OCI-LY1 (cell line): Measurements from ENCODE around the gene FHIT.

Source experiments
- H2AFZ ChIP-seq: fragments of 200-600 bp; sonication (generic), shearing (Covaris generic); 2 replicates; pipeline ENCODE4 v1.6.0; 2014; ENCODE audit warnings: antibody characterized with exemption, mild to moderate bottlenecking, low read length
- H3F3A ChIP-seq: fragments of 200-600 bp; sonication (generic), shearing (Covaris generic); 2 replicates; pipeline ENCODE4 v1.6.0; 2014; ENCODE audit warnings: mild to moderate bottlenecking, antibody characterized with exemption, low read length, moderate library complexity; ENCODE audit not compliant: insufficient read depth
- H3K27ac ChIP-seq: fragments of 200-600 bp; sonication (generic); 2 replicates; pipeline ENCODE4 v1.5.1; 2014; ENCODE audit warnings: low read length, mixed run types, mild to moderate bottlenecking, low read depth; ENCODE audit not compliant: poor library complexity, severe bottlenecking
- H3K27me3 ChIP-seq: fragments of 200-600 bp; sonication (generic); 2 replicates; pipeline ENCODE4 v1.6.0; 2014; ENCODE audit warnings: antibody characterized with exemption, mild to moderate bottlenecking, low read length, moderate library complexity; ENCODE audit not compliant: insufficient read depth
- H3K36me3 ChIP-seq: fragments of 200-600 bp; sonication (generic); 2 replicates; pipeline ENCODE4 v1.6.1; 2014; ENCODE audit warnings: mild to moderate bottlenecking, antibody characterized with exemption, low read length, moderate library complexity, mixed read lengths; ENCODE audit not compliant: insufficient read depth
- H3K4me1 ChIP-seq: fragments of 200-600 bp; sonication (generic); 2 replicates; pipeline ENCODE4 v1.5.1; 2014; ENCODE audit warnings: mild to moderate bottlenecking, low read length, moderate library complexity; ENCODE audit not compliant: insufficient read depth, severe bottlenecking
- H3K4me2 ChIP-seq: fragments of 200-600 bp; sonication (generic), shearing (Covaris generic); 2 replicates; pipeline ENCODE4 v1.6.1; 2014; ENCODE audit warnings: low read length
- H3K4me3 ChIP-seq: fragments of 200-600 bp; sonication (generic); 2 replicates; pipeline ENCODE4 v1.5.1; 2014; ENCODE audit warnings: low read length, low read depth, mild to moderate bottlenecking, mixed read lengths; ENCODE audit not compliant: poor library complexity, severe bottlenecking
- H3K79me2 ChIP-seq: fragments of 200-600 bp; shearing (Covaris generic); 2 replicates; pipeline ENCODE4 v1.6.1; 2016; ENCODE audit warnings: mixed run types, low read length, mixed read lengths; ENCODE audit not compliant: insufficient read depth
- H3K9ac ChIP-seq: fragments of 200-600 bp; sonication (generic), shearing (Covaris generic); 2 replicates; pipeline ENCODE4 v1.6.1; 2014; ENCODE audit warnings: mild to moderate bottlenecking, low read length, mixed read lengths
- H3K9me2 ChIP-seq: fragments of 200-600 bp; sonication (generic), shearing (Covaris generic); 2 replicates; pipeline ENCODE4 v1.6.1; 2014; ENCODE audit warnings: low read depth, mild to moderate bottlenecking, low read length, mixed read lengths
- H3K9me3 ChIP-seq: fragments of 200-600 bp; shearing (Covaris generic); 2 replicates; pipeline ENCODE4 v1.6.1; 2014; ENCODE audit warnings: low read length, mixed read lengths
- H4K20me1 ChIP-seq: fragments of 200-600 bp; sonication (generic), shearing (Covaris generic); 2 replicates; pipeline ENCODE4 v1.6.0; 2016; ENCODE audit warnings: mild to moderate bottlenecking, low read length; ENCODE audit not compliant: insufficient read depth
- CTCF ChIP-seq: fragments of 200-600 bp; sonication (generic), shearing (Covaris generic); IDR thresholded peaks from 2 replicates; pipeline ENCODE4 v1.5.1; 2017; ENCODE audit warnings: mild to moderate bottlenecking, antibody characterized with exemption, low read length, moderate library complexity, mixed read lengths
- EZH2 ChIP-seq: fragments of 200-600 bp; sonication (generic), shearing (Covaris generic); IDR thresholded peaks from 2 replicates; pipeline ENCODE4 v1.8.0; 2017; ENCODE audit warnings: borderline replicate concordance, mixed run types, mild to moderate bottlenecking, antibody characterized with exemption, low read length, moderate library complexity, mixed read lengths

Gene FHIT

GRCh38 chr3:61182662-61183061, 68.6 kb downstream of the FHIT start:
- no peak overlapping the region for H3K4me2 ChIP-seq
- no peaks in the 10 kb centered on the region for H4K20me1 ChIP-seq
- H3K27ac ChIP-seq: no peak overlapping the region

GRCh38 chr3:61181874-61182273, 69.4 kb downstream of the FHIT start:
- no peak overlapping the region for H3K9ac ChIP-seq
- H4K20me1 ChIP-seq: no peaks in the 10 kb centered on the region
- no peak overlapping the region for H2AFZ ChIP-seq
- H3K4me3 ChIP-seq: no peak overlapping the region
- H3K9me3 ChIP-seq: no peaks in the 10 kb centered on the region
- no peaks in the 10 kb centered on the region for H3K27me3 ChIP-seq
- H3F3A ChIP-seq: no peaks in the 10 kb centered on the region
- H3K27ac ChIP-seq: no peak overlapping the region
- H3K4me2 ChIP-seq: no peak overlapping the region
- no peaks in the 10 kb centered on the region for H3K36me3 ChIP-seq
- no peak for TF ChIP-seq EZH2
- TF ChIP-seq CTCF: no peak
- H3K9me2 ChIP-seq: no peaks in the 10 kb centered on the region
- H3K4me1 ChIP-seq: no peaks in the 10 kb centered on the region
- no peaks in the 10 kb centered on the region for H3K79me2 ChIP-seq

More at GRCh38 chr3:61182662-61183061, 68.6 kb downstream of the FHIT start:
- Histone ChIP-seq H3K9me3 (no peaks in the 10 kb centered on the region), H2AFZ (no peak overlapping the region), H3K36me3 (no peaks in the 10 kb centered on the region), H3K9me2 (no peaks in the 10 kb centered on the region), H3K9ac (no peak overlapping the region), H3K27me3 (no peaks in the 10 kb centered on the region), H3K79me2 (no peaks in the 10 kb centered on the region), H3K4me3 (no peak overlapping the region), H3K4me1 (no peaks in the 10 kb centered on the region), H3F3A (no peaks in the 10 kb centered on the region)
- TF ChIP-seq EZH2: no peak
- no peak for TF ChIP-seq CTCF

- Histone ChIP-seq H3K9me3 (no peaks in the 10 kb centered on the region), H3K79me2 (no peaks in the 10 kb centered on the region), H3K36me3 (no peaks in the 10 kb centered on the region), H3K9ac (no peak overlapping the region), H3F3A (no peaks in the 10 kb centered on the region), H3K4me2 (no peak overlapping the region), H3K27ac (no peak overlapping the region), H4K20me1 (no peaks in the 10 kb centered on the region), H3K27me3 (no peaks in the 10 kb centered on the region), H3K4me3 (no peak overlapping the region), H3K4me1 (no peaks in the 10 kb centered on the region), H3K9me2 (no peaks in the 10 kb centered on the region), H2AFZ (no peak overlapping the region)
- TF ChIP-seq CTCF: no peak
- TF ChIP-seq EZH2: no peak
These were observed 71.0 kb downstream of the FHIT start for GRCh38 chr3:61180206-61180605.
